Progenitor cell of endocrine pancreas (in vitro differentiated cells): ENCODE data around the gene FAM3C. TPM values are rescaled to one million over a fixed set of nuclear protein-coding genes. Genes with fewer than 3 reads are reported as not detected.
A peak's percentile ranks its signal among the peaks of the same experiment; 100 is the strongest.
"Not testable (repeated sequence)": the region's sequence is repeated elsewhere in the genome, so short reads cannot be mapped to it uniquely, and the experiment has no call there.

Source experiments
- DNase-seq: peaks from one replicate; pipeline ENCODE4 v3.0.0; 2021; ENCODE audit warnings: low spot score; ENCODE audit not compliant: unreplicated experiment
- H3K27ac Mint-ChIP-seq: 2 replicates; pipeline ENCODE4 v1.8.0; 2021; ENCODE audit warnings: mild to moderate bottlenecking, moderate library complexity, mixed read lengths
- H3K27me3 Mint-ChIP-seq: 2 replicates; pipeline ENCODE4 v1.8.0; 2021; ENCODE audit warnings: mixed read lengths
- H3K36me3 Mint-ChIP-seq: 2 replicates; pipeline ENCODE4 v1.8.0; 2022; ENCODE audit warnings: mixed read lengths; ENCODE audit not compliant: insufficient read depth
- H3K4me1 Mint-ChIP-seq: 2 replicates; pipeline ENCODE4 v1.8.0; 2021; ENCODE audit warnings: low read depth, mixed read lengths
- H3K4me3 Mint-ChIP-seq: 2 replicates; pipeline ENCODE4 v1.8.0; 2021; ENCODE audit warnings: low read depth, mild to moderate bottlenecking, moderate library complexity, mixed read lengths
- H3K9me3 Mint-ChIP-seq: 2 replicates; pipeline ENCODE4 v1.8.0; 2021; ENCODE audit warnings: low read depth, mixed read lengths
- CTCF ChIP-seq: fragments of 200-600 bp; sonication (generic); IDR thresholded peaks from one replicate; pipeline ENCODE4 v1.5.0; 2021; ENCODE audit warnings: antibody characterized with exemption, mild to moderate bottlenecking; ENCODE audit not compliant: unreplicated experiment
- long read RNA-seq: library from polyadenylated mRNA; unstranded; transcript quantifications from one replicate; pipeline ENCODE4 v2.0.0, GENCODE V29; 2020
- total RNA-seq: library from RNA; stranded (reverse); gene quantifications from 2 replicates; pipeline ENCODE4 v1.2.1, GENCODE V29; 2021

The FAM3C gene
- 39.1 and 48.2 TPM in 2 replicates for total RNA-seq
- long read RNA-seq, partial matches to known transcripts = 6 of 14 reads
- long read RNA-seq, other reads (novel, unspliced or antisense) = 6 of 14 reads

GRCh38 chr7:121395961-121396757 lies at the start of gene FAM3C:
Gene FAM3C, minus strand, starts transcription at chr7:121396308. Its CDS starts 13,339 bp downstream, at chr7:121382969.
- H3K9me3 Mint-ChIP-seq = peaks cover 7% of the 10 kb centered on the region
- no peaks in the 10 kb centered on the region for H3K27me3 Mint-ChIP-seq
- peak; percentile 98 for TF ChIP-seq CTCF
- H3K27ac Mint-ChIP-seq = peak within 1 kb of the TSS; percentile 94
- peak within 1 kb of the TSS; percentile 86 for H3K4me3 Mint-ChIP-seq
- H3K4me1 Mint-ChIP-seq = peaks cover 9% of the 10 kb centered on the region
- peak; percentile 93 for DNase-seq
- peaks cover 11% of the 10 kb centered on the region for H3K36me3 Mint-ChIP-seq

- peaks cover 15% of the 10 kb centered on the region for H3K4me1 Mint-ChIP-seq
- no peak overlapping the region for H3K4me3 Mint-ChIP-seq
- TF ChIP-seq CTCF = no peak
- H3K27me3 Mint-ChIP-seq = no peaks in the 10 kb centered on the region
- H3K36me3 Mint-ChIP-seq = peaks cover 6% of the 10 kb centered on the region
- no peak for DNase-seq
- no peak overlapping the region for H3K27ac Mint-ChIP-seq
- peaks cover 9% of the 10 kb centered on the region for H3K9me3 Mint-ChIP-seq
Observed at GRCh38 chr7:121442845-121443244, 46.7 kb upstream of the FAM3C start.

GRCh38 chr7:121440857-121441503 lies 44.9 kb upstream of the FAM3C start:
- Mint-ChIP-seq H3K27ac (no peak overlapping the region), H3K36me3 (peaks cover 6% of the 10 kb centered on the region), H3K4me1 (peaks cover 10% of the 10 kb centered on the region), H3K27me3 (no peaks in the 10 kb centered on the region), H3K9me3 (peaks cover 9% of the 10 kb centered on the region), H3K4me3 (no peak overlapping the region)
- DNase-seq = no peak
- TF ChIP-seq CTCF = no peak

- not testable (repeated sequence) for H3K36me3 Mint-ChIP-seq, H3K27me3 Mint-ChIP-seq, H3K9me3 Mint-ChIP-seq, H3K4me1 Mint-ChIP-seq
- DNase-seq = peak; percentile 63
- Mint-ChIP-seq H3K27ac (peak overlapping the region; percentile 95), H3K4me3 (peak overlapping the region; percentile 58)
- peak; percentile 32 for TF ChIP-seq CTCF
Observed at GRCh38 chr7:121438043-121438955, 42.2 kb upstream of the FAM3C start.

GRCh38 chr7:121437470-121437869 lies 41.4 kb upstream of the FAM3C start:
- TF ChIP-seq CTCF = no peak
- Mint-ChIP-seq H3K4me1 (peaks cover 10% of the 10 kb centered on the region), H3K27ac (no peak overlapping the region), H3K4me3 (no peak overlapping the region), H3K9me3 (peaks cover 9% of the 10 kb centered on the region), H3K27me3 (no peaks in the 10 kb centered on the region), H3K36me3 (peaks cover 6% of the 10 kb centered on the region)
- DNase-seq = no peak
